ENCODE data around the gene MARVELD1.

- TF ChIP-seq YY1 (IDR thresholded peaks at IDR 0.05; ENCODE audit: insufficient read depth, insufficient read length) (no peak), ZNF274 (IDR thresholded peaks at IDR 0.05; ENCODE audit: low read depth, low read length) (no peak)
Observed at GRCh38 chr10:97731346-97732051, 18.0 kb downstream of the MARVELD1 start.
